HEK293T (cell line): ENCODE measurements around the gene MTMR3.

Experiments used
- ARNT ChIP-seq: fragments of 450-650 bp; IDR thresholded peaks from 2 replicates; pipeline ENCODE4 v1.6.1; 2017; ENCODE audit warnings: mild to moderate bottlenecking
- CTBP1 ChIP-seq: fragments of 450-650 bp; IDR thresholded peaks from 2 replicates; pipeline ENCODE4 v1.6.1; 2016; ENCODE audit warnings: borderline replicate concordance
- ELF4 ChIP-seq: fragments of 450-650 bp; IDR thresholded peaks from 2 replicates; pipeline ENCODE4 v1.6.1; 2017; ENCODE audit warnings: antibody characterized with exemption
- FOXA1 ChIP-seq: fragments of 450-650 bp; IDR thresholded peaks from 2 replicates; pipeline ENCODE4 v1.6.1; 2016; ENCODE audit warnings: mild to moderate bottlenecking
- FOXK2 ChIP-seq: fragments of 450-650 bp; IDR thresholded peaks from 2 replicates; pipeline ENCODE4 v1.6.1; 2016; ENCODE audit warnings: mild to moderate bottlenecking
- FOXM1 ChIP-seq: fragments of 450-650 bp; IDR thresholded peaks from 2 replicates; pipeline ENCODE4 v1.6.1; 2017; ENCODE audit warnings: mild to moderate bottlenecking, borderline replicate concordance
- HDGF ChIP-seq: fragments of 450-650 bp; IDR thresholded peaks from 2 replicates; pipeline ENCODE4 v1.6.1; 2017; ENCODE audit warnings: antibody characterized with exemption, borderline replicate concordance
- L3MBTL2 ChIP-seq: fragments of 450-650 bp; conservative IDR thresholded peaks from 2 replicates; pipeline ENCODE4 v1.6.1; 2016; ENCODE audit warnings: mild to moderate bottlenecking
- NFRKB ChIP-seq: fragments of 450-650 bp; IDR thresholded peaks from 2 replicates; pipeline ENCODE4 v1.6.1; 2016; ENCODE audit warnings: mild to moderate bottlenecking, moderate library complexity
- SP1 ChIP-seq: fragments of 450-650 bp; IDR thresholded peaks from 2 replicates; pipeline ENCODE4 v1.6.1; 2017
- SUZ12 ChIP-seq: fragments of 450-650 bp; IDR thresholded peaks from 2 replicates; pipeline ENCODE4 v1.6.1; 2016; ENCODE audit warnings: mild to moderate bottlenecking
- TARDBP ChIP-seq: fragments of 450-650 bp; IDR thresholded peaks from 2 replicates; pipeline ENCODE4 v1.6.1; 2016
- ZNF384 ChIP-seq: fragments of 450-650 bp; IDR thresholded peaks from 2 replicates; pipeline ENCODE4 v1.6.1; 2016
- TF ChIP-seq, protein P1 (sequence below): fragments of 450-650 bp; IDR thresholded peaks from 2 replicates; pipeline ENCODE4 v1.6.1; 2016

- no peak for TF ChIP-seq CTBP1
- TF ChIP-seq HDGF: no peak
- TF ChIP-seq ARNT: no peak
- no peak for TF ChIP-seq FOXK2
- no peak for TF ChIP-seq ZNF384
- no peak for TF ChIP-seq FOXM1
- TF ChIP-seq L3MBTL2: no peak
- TF ChIP-seq SUZ12: no peak
- TF ChIP-seq, protein P1, sequence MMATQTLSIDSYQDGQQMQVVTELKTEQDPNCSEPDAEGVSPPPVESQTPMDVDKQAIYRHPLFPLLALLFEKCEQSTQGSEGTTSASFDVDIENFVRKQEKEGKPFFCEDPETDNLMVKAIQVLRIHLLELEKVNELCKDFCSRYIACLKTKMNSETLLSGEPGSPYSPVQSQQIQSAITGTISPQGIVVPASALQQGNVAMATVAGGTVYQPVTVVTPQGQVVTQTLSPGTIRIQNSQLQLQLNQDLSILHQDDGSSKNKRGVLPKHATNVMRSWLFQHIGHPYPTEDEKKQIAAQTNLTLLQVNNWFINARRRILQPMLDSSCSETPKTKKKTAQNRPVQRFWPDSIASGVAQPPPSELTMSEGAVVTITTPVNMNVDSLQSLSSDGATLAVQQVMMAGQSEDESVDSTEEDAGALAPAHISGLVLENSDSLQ: no peak
- TF ChIP-seq SP1: no peak
- TF ChIP-seq FOXA1: no peak
- no peak for TF ChIP-seq ELF4
- TF ChIP-seq TARDBP: no peak
- TF ChIP-seq NFRKB: no peak
Observed at GRCh38 chr22:29933619-29934018, 50.6 kb downstream of the MTMR3 start.
